NB4 (cell line): ENCODE data around the gene DRAP1.

Experiments
- DNase-seq: peaks from one replicate; pipeline ENCODE4 v3.0.0; 2010; ENCODE audit warnings: low read depth
- H3K4me3 ChIP-seq: one replicate; pipeline ENCODE4 v1.5.1; 2011; ENCODE audit warnings: mild to moderate bottlenecking, low read depth, low read length, moderate library complexity
- CTCF ChIP-seq: IDR thresholded peaks from one replicate; pipeline ENCODE4 v1.5.1; 2012; ENCODE audit warnings: low read depth, low read length
- MAX ChIP-seq: IDR thresholded peaks from 2 replicates; pipeline ENCODE4 v1.6.1; 2011; ENCODE audit warnings: low read depth, low read length
- MYC ChIP-seq: IDR thresholded peaks from 2 replicates; pipeline ENCODE4 v1.6.1; 2011; ENCODE audit warnings: low read depth, low read length
- POLR2A ChIP-seq: IDR thresholded peaks from 2 replicates; pipeline ENCODE4 v1.6.1; 2011; ENCODE audit warnings: mild to moderate bottlenecking; ENCODE audit not compliant: insufficient read length; ENCODE audit errors: extremely low read depth

Gene DRAP1

DNA sequence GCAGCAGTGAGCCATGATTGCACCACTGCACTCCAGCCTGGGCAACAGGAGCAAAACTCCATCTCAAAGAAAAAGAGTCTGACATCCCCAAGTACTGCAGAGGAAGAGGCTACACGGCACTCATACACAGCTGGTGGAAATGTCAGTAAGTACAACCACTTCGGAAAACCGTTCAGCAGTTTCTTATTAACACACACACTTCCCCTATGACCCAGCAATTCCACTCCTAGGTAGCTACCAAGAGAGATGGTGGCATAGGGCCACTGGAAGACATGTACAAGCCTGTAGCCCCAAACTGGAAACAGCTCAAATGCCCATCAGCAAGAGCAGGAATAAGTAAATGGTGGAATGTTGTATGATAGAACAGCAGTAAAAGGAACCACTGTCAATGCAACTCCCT lies 3.3 kb downstream of the DRAP1 start:
- DNase-seq: no peak
- no peak overlapping the region for H3K4me3 ChIP-seq
- no peak for TF ChIP-seq POLR2A
- TF ChIP-seq CTCF: no peak
- no peak for TF ChIP-seq MAX
- TF ChIP-seq MYC: no peak

DNA sequence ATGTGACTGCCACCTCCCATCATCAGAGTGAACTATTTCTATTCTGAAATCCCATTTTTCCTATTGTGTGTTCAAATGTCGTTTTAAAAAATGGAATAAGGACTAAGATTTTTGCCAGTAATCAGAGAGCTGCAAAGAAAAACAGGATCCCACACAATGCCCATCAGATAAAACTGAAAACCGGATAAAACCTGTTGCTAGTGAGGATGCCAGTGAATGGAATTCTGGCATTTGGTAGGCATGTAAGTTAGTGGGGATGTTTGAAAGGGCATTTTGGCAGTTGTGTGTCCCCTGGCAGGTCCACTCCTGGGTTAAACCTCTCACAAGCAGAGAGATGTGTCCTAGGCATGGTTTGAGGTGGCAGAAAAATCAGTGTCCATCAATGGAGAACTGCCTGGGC lies 6.2 kb downstream of the DRAP1 start:
- no peak for DNase-seq
- H3K4me3 ChIP-seq: no peak overlapping the region
- no peak for TF ChIP-seq CTCF
- no peak for TF ChIP-seq MYC
- no peak for TF ChIP-seq MAX
- no peak for TF ChIP-seq POLR2A

GRCh38 chr11:65927904-65928397 lies 8.7 kb downstream of the DRAP1 start:
- peak; percentile 50 for DNase-seq
- no peak overlapping the region for H3K4me3 ChIP-seq
- TF ChIP-seq MYC (no peak), CTCF (no peak), POLR2A (no peak), MAX (no peak)

GRCh38 chr11:65928667-65929066 lies 9.4 kb downstream of the DRAP1 start:
- no peak for DNase-seq
- H3K4me3 ChIP-seq: no peak overlapping the region
- TF ChIP-seq CTCF: no peak
- no peak for TF ChIP-seq MAX
- TF ChIP-seq POLR2A: no peak

DNA sequence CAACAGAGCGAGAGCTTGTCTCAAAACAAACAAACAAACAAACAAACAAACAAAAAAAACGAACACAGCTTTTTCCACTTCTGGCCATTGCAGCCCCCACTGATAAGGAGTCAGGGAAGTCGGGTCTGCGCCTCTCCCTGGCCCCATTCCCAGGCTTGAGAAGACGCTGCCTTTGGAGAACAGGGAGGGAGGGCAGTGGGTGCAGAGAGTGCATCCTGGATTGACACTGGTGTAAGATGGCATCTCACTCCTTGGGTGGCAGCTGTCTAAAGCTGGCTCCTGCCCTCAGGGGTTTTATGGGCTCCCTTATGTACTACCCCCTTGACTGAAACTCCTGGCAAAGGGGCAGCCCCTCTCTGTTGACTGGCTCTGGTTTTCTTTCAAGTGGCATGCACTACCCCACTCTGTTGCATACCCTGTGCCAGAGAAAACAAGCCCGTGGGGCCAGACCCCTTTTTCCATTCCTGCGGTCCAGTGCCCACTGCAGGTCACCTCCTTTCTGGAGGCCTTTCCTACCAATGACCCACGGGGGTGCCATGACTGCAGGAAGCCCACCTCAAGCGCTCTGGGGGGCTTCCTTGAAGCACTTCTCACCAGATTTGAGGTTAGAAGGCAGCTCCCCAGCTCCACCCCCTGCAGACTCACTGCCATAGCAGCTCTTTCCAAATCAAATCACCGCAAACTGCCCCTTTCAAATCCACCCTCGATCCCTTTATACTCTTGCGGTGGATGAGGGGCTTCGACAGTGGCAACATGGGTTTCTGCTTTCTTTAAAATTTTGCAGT lies 12.7 kb downstream of the DRAP1 start:
- DNase-seq: no peak
- H3K4me3 ChIP-seq: no peak overlapping the region
- TF ChIP-seq MYC (no peak), CTCF (no peak), POLR2A (no peak)

GRCh38 chr11:65932558-65932919 lies 13.3 kb downstream of the DRAP1 start:
- peak; percentile 35 for DNase-seq
- TF ChIP-seq CTCF: no peak
- no peak for TF ChIP-seq MAX
- TF ChIP-seq MYC: no peak
- TF ChIP-seq POLR2A: no peak
- H3K4me3 ChIP-seq: no peak overlapping the region
